OCI-LY3 (cell line): ENCODE data around the gene RAB31.

Experiments used
- H2AFZ ChIP-seq: fragments of 200-600, 300-600 bp; shearing (Covaris generic); 2 replicates; pipeline ENCODE4 v1.6.0; 2014; ENCODE audit warnings: antibody characterized with exemption, low read depth, low read length
- H3K27ac ChIP-seq: fragments of 200-600, 300-600 bp; sonication (generic); 2 replicates; pipeline ENCODE4 v1.5.1; 2014; ENCODE audit warnings: mild to moderate bottlenecking, low read length, moderate library complexity, mixed read lengths
- H3K27me3 ChIP-seq: fragments of 200-600, 300-600 bp; sonication (generic); 2 replicates; pipeline ENCODE4 v1.6.1; 2014; ENCODE audit warnings: low read depth, low read length, mixed read lengths
- H3K36me3 ChIP-seq: fragments of 200-600, 300-600 bp; sonication (generic); replicated peaks from 2 replicates; pipeline ENCODE3; 2014; ENCODE audit warnings: low read depth, low read length, mixed read lengths
- H3K4me1 ChIP-seq: fragments of 300-600, 200-600 bp; sonication (generic); 2 replicates; pipeline ENCODE4 v1.6.1; 2014; ENCODE audit warnings: low read length, mixed read lengths
- H3K4me2 ChIP-seq: fragments of 200-600, 300-600 bp; sonication (generic); 2 replicates; pipeline ENCODE4 v1.6.1; 2014; ENCODE audit warnings: low read length, mixed read lengths
- H3K4me3 ChIP-seq: fragments of 300-600, 200-600 bp; sonication (generic); 2 replicates; pipeline ENCODE4 v1.5.1; 2014; ENCODE audit warnings: antibody characterized with exemption, mild to moderate bottlenecking, low read length, moderate library complexity
- H3K79me2 ChIP-seq: fragments of 300-600, 200-600 bp; shearing (Covaris generic); 2 replicates; pipeline ENCODE4 v1.6.1; 2014; ENCODE audit warnings: mild to moderate bottlenecking, low read length, mixed read lengths
- H3K9ac ChIP-seq: fragments of 300-600, 200-600 bp; shearing (Covaris generic); 2 replicates; pipeline ENCODE4 v1.6.0; 2014; ENCODE audit warnings: mild to moderate bottlenecking, low read length, moderate library complexity
- H3K9me3 ChIP-seq: fragments of 200-600, 300-600 bp; shearing (Covaris generic); 2 replicates; pipeline ENCODE4 v1.6.1; 2014; ENCODE audit warnings: low read length, mixed read lengths; ENCODE audit not compliant: insufficient read depth
- H4K20me1 ChIP-seq: fragments of 200-600, 300-600 bp; sonication (generic); 2 replicates; pipeline ENCODE4 v1.6.1; 2016; ENCODE audit warnings: low read length, mixed read lengths; ENCODE audit not compliant: insufficient read depth
- CTCF ChIP-seq: fragments of 200-600, 300-600 bp; sonication (generic); IDR thresholded peaks from 2 replicates; pipeline ENCODE4 v1.5.1; 2014; ENCODE audit warnings: antibody characterized with exemption, low read length, low read depth
- EZH2phosphoT487 ChIP-seq: fragments of 200-600 bp; shearing (Covaris generic); IDR thresholded peaks from 2 replicates; pipeline ENCODE4 v1.6.1; 2018; ENCODE audit warnings: antibody characterized with exemption, mixed run types, low read depth

The RAB31 gene

GRCh38 chr18:9771261-9771976, 63.3 kb downstream of the RAB31 start:
- H4K20me1 ChIP-seq = no peaks in the 10 kb centered on the region
- peak overlapping the region; percentile 41 for H3K4me3 ChIP-seq
- no peaks in the 10 kb centered on the region for H3K36me3 ChIP-seq
- H3K27me3 ChIP-seq = no peaks in the 10 kb centered on the region
- peaks cover 15% of the 10 kb centered on the region for H3K4me1 ChIP-seq
- no peak overlapping the region for H3K9ac ChIP-seq
- no peak overlapping the region for H3K27ac ChIP-seq
- H3K9me3 ChIP-seq = no peaks in the 10 kb centered on the region
- H3K79me2 ChIP-seq = no peaks in the 10 kb centered on the region
- H3K4me2 ChIP-seq = peak overlapping the region; percentile 60
- TF ChIP-seq EZH2phosphoT487 (no peak), CTCF (peak; percentile 84)
- H2AFZ ChIP-seq = peak overlapping the region; percentile 91

DNA sequence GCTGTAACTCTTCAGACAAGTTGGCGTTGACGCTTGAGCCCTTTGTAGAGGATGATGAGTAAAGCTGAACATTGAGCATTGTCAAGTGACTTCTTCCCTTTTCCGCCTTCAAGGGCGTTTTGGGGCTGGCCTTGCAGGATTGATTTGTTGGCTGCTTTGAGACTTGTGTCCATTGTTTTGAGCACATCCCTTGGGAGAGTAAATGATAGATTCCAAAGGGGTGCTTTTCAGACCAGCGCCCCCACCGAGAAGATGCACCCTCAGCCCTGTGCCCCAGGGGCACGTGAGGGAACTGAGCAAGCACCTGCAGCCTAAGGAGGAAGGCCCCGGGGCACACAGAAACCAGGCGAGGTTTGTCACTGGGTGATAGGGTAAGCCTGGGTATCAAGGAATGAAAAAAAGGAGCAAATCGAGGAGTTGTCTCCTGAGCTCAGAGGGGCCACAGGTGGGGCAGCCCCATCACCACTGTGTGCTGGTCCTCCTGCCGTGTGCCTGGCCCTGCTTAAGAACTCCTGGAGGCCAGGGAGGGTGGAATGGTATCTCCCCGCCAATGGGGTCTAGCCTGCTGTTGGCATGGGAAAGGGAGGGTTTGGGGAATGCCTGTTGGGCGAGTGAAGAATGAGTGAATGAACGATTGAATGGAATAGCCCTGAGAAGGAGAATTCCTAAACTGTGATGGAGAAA, 64.0 kb downstream of the RAB31 start:
- H3K4me3 ChIP-seq = peak overlapping the region; percentile 41
- H2AFZ ChIP-seq = peak overlapping the region; percentile 91
- H3K27me3 ChIP-seq = no peaks in the 10 kb centered on the region
- no peaks in the 10 kb centered on the region for H3K79me2 ChIP-seq
- H4K20me1 ChIP-seq = no peaks in the 10 kb centered on the region
- TF ChIP-seq CTCF = no peak
- TF ChIP-seq EZH2phosphoT487 = no peak
- H3K9me3 ChIP-seq = no peaks in the 10 kb centered on the region
- peak overlapping the region; percentile 60 for H3K4me2 ChIP-seq
- no peaks in the 10 kb centered on the region for H3K36me3 ChIP-seq
- no peak overlapping the region for H3K27ac ChIP-seq
- H3K4me1 ChIP-seq = peaks cover 15% of the 10 kb centered on the region
- no peak overlapping the region for H3K9ac ChIP-seq

DNA sequence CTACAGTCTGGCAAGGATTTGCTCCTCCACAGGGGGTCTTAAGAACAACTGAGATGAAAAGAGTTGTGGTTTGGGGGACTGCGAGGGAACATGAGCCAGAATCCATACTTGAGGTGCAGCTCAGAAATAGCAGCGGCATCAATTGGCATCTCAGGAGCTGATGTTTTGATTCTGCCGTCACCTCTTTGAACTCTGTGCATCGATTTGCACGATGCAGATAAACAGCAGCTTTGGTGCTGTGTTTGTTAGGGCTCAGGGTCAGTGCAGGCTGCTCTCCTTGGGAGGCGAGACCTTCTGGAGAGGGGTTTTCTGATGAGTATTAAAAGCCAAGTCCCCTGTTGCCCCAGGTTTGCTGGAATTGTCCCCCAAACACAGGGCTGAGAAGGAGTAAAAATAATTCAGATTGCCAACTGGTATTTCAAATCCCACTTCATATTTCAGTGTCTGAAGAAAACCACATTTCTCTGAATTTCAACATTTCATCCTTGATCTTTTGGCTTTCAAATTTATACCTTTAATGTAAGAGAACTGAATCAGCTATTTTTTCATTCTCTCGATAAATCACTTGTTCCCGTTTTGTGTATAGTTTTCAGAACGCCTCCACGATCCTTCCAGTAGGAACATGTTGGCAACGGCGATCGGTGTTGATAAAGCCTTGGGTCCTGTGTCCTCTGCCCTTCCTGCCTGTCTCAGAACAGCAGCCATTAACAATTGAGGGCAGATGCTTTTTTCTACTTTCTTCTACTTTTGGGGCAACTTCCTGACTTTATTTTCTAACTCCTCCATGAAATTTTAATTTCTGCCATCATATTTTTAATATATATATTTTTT, 65.0 kb downstream of the RAB31 start:
- Histone ChIP-seq H3K4me2 (no peak overlapping the region), H3K9me3 (no peaks in the 10 kb centered on the region), H3K79me2 (no peaks in the 10 kb centered on the region), H3K36me3 (no peaks in the 10 kb centered on the region), H3K4me1 (peaks cover 15% of the 10 kb centered on the region), H4K20me1 (no peaks in the 10 kb centered on the region), H2AFZ (no peak overlapping the region), H3K4me3 (no peak overlapping the region), H3K27ac (no peak overlapping the region), H3K9ac (no peak overlapping the region), H3K27me3 (no peaks in the 10 kb centered on the region)
- TF ChIP-seq EZH2phosphoT487 = no peak
- TF ChIP-seq CTCF = no peak

- no peak overlapping the region for H2AFZ ChIP-seq
These were observed 66.0 kb downstream of the RAB31 start for GRCh38 chr18:9774150-9774549.

More at GRCh38 chr18:9774150-9774549, 66.0 kb downstream of the RAB31 start:
- Histone ChIP-seq H3K9ac (no peak overlapping the region), H3K9me3 (no peaks in the 10 kb centered on the region), H4K20me1 (no peaks in the 10 kb centered on the region), H3K4me3 (no peak overlapping the region), H3K4me1 (peaks cover 15% of the 10 kb centered on the region), H3K4me2 (no peak overlapping the region), H3K27ac (no peak overlapping the region), H3K27me3 (no peaks in the 10 kb centered on the region), H3K36me3 (no peaks in the 10 kb centered on the region), H3K79me2 (no peaks in the 10 kb centered on the region)
- TF ChIP-seq EZH2phosphoT487 (no peak), CTCF (no peak)
